Activated CD4-positive, alpha-beta T cell treated with anti-CD3 and anti-CD28 coated beads for 24 hours (primary cell): ENCODE measurements around the gene GPRASP3.

ENCODE experiments used
- DNase-seq, 2 donors: peaks; one replicate each; pipeline ENCODE4 v3.0.0-alpha.2; 2020; ENCODE audit warnings: low read depth in 2 of 2

Gene GPRASP3

DNA sequence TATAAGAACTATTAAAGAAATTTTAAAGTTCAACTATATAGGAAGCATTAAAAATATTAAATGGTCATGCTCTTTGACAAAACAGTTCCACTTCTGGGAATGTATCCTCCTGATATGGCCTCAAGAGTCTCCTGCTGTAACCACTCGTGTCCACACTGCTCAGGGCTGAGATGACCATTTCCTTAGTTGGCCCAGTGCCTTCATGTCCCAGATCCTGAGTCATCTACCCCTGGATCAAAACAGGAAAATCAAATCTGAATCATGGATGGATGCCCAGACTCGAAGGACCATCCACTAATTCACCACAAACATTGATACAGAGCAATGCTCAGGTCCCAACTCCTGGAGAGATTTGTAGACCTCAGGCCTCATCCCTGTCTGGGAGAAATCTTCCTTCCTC is 44.7 kb downstream of the GPRASP3 start:
- DNase-seq: no peak

DNA sequence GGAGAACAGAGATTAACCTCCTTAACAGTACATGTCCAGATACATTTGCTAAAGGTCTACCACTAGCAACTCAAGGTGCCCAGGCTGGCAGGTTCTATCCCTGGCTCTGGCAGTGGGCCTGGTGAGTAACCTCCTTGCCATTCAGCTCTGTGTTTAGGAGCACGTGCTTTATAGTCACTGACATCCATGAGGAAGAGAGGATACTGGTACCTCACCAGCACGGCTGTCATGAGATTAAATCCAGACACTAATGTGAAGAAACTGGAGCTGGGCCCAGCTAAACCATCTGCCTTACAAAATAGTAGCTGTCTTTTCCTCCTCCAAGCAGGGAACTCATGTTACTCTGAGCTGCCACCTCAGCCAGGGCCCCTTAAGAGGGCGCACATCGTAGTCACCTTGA is 45.3 kb downstream of the GPRASP3 start:
- no peak for DNase-seq

DNA sequence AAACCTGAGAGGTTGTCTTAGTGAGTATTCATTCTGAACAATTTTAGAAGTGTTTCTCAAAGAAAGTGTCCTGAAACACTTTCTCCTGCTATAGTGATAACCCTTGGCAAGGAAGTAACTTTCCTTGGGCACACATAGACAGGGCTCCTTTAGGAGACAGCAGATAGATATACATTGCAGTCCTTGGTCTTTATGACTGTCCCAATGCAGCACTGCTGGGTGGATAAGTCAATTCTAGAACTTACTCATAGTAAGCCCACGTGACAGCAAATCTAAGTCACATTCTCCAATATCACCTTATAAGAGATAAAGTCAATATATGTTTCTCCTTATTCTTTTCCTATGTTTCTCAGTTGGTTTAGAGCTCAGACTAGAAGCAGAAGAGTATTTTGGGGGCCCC is 46.7 kb downstream of the GPRASP3 start:
- DNase-seq: no peak

DNA sequence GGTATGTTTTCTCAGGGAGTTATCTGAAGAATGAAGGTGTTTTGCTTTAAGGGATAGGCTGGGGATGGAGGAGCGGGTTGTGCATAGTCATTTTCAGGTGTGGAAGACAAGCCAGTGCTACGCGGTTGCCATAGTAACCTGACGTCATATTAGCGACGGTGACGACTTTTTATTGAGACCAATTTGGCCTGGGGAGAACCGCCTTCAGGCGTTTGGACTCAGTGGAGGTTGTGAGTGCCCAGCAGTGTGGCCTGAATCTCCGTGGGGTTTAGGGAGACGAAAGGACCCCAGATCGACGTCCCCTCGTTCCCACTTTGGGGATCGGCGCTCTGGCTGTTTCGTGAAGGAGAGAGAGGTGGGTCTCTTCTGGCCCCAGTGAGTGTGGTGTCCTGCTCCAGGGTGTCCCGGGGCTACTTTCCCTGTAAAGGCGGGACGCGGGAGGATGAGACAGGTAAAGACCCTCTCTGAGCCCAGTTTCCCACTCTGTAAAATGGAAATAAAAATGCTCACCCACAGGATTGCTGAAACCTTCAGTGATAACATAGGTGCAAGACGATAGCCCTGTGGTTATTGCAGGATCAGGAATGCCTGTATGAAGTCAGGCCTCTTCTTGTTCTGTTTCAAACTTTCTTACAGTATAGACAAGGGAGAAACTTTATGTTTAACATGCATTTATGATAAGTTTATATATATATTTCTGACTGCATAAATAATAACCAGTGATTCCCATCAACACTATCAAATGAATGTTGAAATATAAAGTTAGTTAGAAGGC is 48.6 kb downstream of the GPRASP3 start:
- peak; percentile 59 to 61 for DNase-seq
